ENCODE results near the gene NREP.

NREP gene, protein sequence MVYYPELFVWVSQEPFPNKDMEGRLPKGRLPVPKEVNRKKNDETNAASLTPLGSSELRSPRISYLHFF

DNA sequence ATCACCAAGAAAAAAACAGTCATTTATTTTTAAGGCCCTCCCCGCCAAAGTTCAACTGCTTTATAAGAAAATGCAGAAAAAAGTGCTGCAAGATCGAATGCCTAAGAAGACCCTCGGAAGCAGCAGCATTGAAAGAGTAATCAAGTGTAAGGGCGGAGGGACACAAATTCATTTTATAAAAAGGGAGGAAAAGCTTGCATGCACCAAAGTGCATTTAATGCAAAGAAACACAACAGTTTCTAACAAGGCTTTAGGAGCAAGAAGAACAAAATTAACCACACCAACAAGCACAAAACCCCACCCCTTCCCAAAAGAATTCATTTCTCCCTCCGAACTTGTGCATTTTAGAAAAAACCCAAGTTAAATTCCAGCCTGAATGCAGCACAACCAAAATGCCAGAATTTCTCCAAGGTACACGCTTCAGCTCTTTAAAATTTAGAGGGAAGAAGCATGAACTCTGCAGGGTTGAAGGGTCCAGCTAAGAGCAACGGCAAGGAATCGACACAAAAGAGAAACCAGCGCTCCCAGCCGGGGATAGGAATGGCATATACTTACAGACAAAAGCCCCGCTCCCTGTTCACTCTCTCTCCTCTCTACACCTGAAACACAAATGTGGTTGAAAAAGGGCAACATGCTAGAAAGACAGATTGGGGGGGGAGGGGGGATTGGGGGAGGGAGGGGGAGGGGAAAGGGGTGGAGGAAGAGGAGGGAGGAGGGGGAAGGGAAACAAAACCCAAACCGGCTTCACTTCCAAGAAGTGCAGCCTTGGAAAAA is at the start of gene NREP:
NREP (minus strand) TSS at position 614 of the 774 bp plus-strand sequence. CDS start 1,422 bp downstream, outside the sequence.
- DNase-seq (ENCODE audit: low read depth in 1 of 2, low spot score in 1 of 2) = peak in 1 of 2 donors; percentile 27

DNA sequence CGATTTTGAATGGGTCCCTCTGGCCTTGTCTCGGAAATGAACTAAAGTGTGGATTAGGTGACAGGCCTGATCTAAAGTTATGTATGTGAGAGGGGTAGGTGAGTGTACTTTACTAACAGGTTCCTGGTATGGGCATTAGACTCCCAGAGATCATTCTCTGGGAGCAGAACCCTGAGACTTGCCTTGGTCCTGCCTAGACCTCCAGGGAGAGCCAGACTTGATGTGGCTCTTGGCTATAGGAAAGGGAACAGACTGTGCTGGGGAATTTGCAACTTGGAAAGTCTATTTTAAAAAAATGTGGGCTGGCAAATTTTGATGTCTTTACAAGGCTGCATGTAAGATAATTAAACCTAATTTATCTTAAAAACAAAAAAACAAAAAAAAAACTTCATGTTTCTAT is 49.8 kb upstream of the NREP start:
- no peak for DNase-seq (ENCODE audit: low read depth in 1 of 2, low spot score in 1 of 2)

DNA sequence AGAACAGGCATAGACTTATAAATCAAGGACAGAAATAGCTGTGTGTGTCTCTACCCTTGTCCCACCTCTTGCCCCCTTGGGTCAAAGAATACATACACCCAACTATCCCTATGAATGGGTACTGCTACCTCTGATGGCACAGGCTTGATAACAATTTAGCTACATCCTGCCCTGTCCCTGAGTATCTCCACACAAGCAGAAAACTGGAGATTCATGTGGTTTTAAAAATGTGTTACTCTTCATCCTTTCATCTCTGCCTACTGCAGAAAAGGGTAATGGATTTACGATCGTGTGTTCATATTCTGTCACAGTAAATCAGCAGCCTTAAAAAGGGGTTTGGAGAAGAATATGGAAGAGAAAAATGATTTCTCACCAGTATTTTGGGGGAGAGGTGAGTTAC is 49.2 kb upstream of the NREP start:
- DNase-seq (ENCODE audit: low read depth in 1 of 2, low spot score in 1 of 2) = no peak

DNA sequence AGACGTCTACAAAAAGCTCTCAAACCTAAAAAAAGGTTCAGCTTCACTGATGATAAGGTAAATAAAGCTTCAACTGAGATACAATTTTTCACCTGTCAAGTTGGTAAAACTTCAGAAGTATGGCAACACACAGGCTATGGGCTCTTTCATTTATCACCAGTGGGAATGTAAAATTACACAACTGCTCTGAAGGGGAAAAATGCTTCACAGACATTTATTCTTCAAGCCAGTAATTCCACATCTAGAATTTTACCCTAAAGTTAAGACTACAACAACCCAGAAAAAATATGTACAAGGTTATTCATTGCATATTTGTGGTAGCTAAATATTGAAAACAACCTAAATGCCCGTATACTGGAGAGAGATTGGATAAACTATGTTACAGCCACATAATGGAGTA is 48.1 kb upstream of the NREP start:
- DNase-seq (ENCODE audit: low read depth in 1 of 2, low spot score in 1 of 2) = no peak

DNA sequence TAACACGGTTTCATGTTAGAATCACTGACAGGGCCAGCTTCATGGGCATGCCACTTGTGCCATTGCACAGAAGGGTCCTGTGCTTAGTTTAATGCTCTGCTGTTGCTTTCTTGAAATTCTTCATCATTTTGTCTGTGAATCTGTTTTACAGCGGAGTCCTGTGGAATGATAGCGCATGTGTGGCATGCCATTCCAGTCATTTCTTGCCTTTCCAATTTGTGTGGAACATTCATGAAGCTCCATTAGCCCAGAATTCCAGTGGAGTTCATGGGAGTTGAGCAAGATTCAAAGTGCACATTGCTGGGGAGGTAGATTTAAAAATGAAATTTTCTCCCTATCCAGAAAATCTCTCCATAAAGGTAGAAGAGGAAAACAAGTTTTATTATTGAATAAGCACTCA is 43.4 kb upstream of the NREP start:
- DNase-seq (ENCODE audit: low read depth in 1 of 2, low spot score in 1 of 2) = no peak

DNA sequence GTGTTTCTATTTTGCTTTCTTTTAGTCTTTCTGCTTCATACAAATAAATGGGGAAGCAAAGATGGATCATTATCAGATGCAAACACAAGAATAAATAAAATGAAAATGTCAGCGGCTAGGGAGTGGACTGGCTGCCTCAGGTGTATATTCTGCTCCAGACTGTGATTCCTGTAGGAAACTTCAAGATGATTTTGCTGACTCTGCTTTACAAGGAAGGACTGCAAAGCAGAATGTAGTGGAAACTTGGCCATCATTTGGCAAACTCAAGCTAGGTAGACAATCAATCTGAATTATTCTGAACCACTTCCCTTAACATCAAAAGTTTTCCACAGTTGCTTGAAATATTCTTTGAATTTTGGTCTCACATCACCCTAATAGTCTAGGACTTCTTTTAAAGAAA is 38.1 kb upstream of the NREP start:
- no peak for DNase-seq (ENCODE audit: low read depth in 1 of 2, low spot score in 1 of 2)

DNA sequence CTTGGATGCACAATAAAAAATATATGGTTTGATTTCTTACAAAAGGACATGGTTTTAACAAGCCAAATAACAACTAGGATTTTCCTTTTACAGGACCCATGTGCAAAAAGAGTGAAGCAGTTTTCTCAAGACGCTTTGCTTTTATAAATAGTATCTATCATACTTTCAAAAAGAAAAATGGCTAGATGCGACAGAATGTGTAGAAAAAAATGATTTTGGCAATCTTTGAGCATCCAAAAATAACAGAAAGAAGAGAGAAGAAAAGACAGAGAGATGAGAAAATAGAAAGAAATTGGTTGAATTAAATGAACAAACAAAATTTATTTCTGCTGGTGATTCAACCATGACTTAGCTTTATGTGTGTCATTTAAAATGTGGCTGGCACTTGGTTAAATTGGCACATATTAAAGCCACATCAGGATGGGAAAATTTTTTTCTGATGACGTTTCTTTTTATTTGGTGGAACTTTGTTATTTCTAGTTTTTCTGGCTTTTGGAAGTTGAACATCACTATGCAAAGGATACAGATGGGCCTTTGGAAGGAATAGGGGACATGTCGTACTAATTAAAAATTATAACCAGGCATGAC is 35.6 kb upstream of the NREP start:
- DNase-seq (ENCODE audit: low read depth in 1 of 2, low spot score in 1 of 2) = no peak

DNA sequence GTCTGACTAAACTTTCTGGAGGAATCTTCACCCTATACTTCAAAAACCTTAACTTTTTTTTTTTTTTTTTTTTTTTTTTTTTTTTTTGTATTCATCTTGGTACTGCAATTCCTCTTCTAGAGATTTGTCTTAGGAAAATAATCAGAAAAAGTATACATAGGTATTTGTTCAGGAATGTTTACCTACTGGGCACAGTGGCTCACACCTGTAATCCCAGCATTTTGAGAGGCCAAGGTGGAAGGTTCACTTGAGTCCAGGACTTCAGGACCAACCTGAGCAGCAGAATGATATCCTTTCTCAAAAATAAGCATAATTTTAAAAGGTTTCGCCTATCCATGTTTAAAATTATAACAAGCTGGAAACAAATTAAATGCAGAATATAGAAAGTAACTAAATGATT is 33.3 kb upstream of the NREP start:
- DNase-seq (ENCODE audit: low read depth in 1 of 2, low spot score in 1 of 2) = no peak

DNA sequence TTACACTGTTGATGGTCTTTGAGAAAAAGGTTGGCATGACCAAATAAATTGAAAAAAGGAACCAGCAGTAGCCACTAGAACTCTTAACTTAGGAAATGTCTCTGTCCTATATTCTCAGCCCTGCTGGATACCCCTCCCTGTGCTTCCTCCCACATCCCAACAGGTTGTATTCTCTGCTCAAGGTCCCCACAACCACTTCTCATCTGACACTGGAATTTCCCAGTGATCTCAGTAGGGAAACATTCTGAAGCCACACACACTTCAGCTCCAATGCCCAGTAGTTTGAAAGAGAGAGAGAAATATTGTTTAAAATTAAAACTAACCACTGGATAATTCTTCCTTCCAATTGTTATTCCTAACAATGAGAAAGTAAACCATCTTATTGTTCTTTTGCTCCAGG is 30.0 kb upstream of the NREP start:
- DNase-seq (ENCODE audit: low read depth in 1 of 2, low spot score in 1 of 2) = no peak

DNA sequence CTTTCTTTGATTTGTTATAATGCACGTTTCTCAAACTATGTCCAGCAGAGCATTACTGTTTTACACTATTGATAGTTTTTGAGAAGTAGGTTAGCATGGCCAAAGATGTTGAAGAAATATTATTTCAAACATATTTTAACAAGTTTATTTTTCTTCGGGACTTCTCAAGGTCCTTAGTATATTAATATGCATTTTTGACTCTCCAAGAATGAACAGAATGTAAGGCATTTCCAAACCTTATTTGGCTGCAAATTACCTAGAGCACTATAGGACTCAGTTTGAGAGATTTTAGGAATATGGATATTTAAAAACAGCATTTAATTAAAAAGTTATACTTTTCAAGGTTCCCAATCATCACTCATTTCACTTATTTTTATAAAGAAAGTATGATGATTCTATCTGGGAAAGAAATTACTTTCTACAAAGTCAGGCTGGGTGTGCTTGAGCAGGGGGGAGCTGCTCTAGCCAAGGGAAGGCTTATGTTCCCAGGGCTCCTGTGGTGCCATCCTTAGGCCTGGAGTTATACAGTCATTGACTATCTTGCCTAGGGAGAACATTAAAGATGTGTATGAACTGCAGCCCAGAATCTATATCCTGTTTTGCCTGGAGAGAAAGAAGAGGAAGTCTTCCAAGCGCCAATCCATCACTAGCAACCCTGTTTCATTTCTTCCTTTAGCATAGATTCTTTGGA is 27.6 kb upstream of the NREP start:
- no peak for DNase-seq (ENCODE audit: low read depth in 1 of 2, low spot score in 1 of 2)

DNA sequence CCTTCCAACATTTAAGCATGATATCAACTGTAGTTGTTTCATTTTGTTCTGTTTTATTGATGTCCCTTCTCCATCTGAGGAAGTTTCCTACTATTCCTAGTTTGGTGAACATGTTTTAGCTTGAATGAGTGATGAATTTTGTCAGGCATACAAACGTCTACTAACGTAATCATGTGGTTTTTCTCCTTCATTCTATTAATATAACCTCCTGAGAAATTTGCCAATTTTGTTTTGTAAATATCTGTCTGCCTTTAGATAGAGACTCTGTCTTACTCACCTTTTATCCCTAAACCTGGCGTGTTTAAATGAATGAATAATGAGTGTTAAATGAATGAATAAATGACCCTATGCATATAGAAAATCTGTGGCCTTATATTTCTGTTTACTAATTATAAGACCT is 26.5 kb upstream of the NREP start:
- no peak for DNase-seq (ENCODE audit: low read depth in 1 of 2, low spot score in 1 of 2)

DNA sequence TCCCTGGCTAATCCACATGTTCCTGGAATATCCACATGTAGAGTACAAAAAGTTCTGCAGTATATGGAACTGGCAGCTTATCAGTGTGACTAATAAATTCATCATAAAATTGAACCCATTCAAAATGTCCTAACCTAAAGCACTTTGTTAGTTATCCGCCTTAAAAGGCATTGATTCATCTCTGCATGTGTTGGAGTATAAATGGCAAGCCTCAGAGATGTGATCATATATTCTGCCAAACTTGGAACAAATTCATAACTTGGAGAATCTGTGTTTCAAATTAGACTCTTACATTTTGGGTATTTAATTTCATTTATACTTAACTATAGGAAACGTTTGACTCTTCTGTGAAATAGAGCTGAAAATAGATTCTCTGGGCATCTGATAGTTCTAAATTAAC is 25.2 kb upstream of the NREP start:
- no peak for DNase-seq (ENCODE audit: low read depth in 1 of 2, low spot score in 1 of 2)

DNA sequence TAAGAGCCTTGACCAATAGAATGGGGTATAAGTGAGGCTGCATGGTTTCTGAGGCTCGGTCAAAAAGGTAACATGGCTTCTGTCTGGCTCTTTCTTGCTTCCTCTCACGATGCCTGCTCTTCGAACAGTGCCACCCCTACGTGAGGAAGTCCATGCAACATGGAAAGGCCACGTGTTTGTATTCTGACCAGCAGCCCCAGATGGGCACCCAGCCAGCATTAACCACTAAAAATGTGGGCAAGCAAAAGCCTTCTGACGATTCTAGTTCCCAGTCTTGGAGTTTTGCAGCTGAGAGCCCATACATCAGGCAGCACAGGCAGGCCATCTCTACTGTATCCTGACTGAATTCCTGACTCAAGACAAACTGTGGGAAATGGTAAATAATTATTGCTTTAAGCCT is 24.2 kb upstream of the NREP start:
- DNase-seq (ENCODE audit: low read depth in 1 of 2, low spot score in 1 of 2) = no peak

DNA sequence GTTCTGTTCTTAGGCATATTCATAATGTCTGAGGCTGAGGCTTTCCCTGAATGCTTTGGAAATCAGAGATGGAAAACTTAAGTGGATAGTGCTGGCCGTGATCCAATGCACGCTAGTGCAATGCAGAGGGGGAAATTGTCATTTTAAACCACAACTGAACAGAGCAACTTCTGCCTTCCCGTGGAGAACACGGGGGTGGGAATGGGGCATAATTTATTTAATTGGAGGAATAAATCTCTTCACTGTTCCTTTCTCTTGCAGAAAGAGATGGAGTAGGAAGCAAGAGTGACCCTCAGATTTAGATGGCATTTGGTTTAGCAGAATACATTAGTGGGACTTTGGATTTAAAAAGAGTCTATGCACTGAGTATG is 22.9 kb upstream of the NREP start:
- no peak for DNase-seq (ENCODE audit: low read depth in 1 of 2, low spot score in 1 of 2)

DNA sequence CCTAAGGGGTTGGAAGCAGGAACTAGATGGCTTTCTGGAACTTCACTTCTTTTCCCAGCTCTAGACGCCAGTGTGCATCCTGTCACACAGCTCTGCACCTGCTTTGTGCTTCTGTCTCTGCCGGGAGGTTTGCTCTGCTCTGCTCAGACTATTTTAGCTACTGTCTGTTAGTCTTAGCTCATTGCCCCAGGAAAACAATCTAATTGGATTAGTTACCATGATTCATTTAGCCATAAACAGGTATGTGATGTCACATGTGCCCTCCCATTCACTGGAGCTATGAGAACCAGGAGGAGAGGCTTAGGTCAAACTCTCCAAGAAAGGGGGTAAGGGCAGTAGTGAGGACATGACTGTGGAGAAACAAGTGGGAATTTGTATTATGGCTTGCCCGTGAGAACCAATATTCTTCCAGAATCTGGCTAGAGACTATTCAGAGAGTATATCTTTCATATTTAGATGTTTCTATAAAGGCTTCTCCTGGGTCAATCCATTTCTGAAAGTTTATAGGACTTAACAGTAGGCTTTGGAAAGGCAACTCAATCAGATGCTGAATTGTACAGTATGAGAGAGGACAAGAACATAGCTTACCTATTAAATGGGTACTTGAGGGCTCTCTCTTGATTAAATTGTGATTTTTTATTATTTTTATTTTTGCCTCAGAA is 22.4 kb upstream of the NREP start:
- DNase-seq (ENCODE audit: low read depth in 1 of 2, low spot score in 1 of 2) = no peak

DNA sequence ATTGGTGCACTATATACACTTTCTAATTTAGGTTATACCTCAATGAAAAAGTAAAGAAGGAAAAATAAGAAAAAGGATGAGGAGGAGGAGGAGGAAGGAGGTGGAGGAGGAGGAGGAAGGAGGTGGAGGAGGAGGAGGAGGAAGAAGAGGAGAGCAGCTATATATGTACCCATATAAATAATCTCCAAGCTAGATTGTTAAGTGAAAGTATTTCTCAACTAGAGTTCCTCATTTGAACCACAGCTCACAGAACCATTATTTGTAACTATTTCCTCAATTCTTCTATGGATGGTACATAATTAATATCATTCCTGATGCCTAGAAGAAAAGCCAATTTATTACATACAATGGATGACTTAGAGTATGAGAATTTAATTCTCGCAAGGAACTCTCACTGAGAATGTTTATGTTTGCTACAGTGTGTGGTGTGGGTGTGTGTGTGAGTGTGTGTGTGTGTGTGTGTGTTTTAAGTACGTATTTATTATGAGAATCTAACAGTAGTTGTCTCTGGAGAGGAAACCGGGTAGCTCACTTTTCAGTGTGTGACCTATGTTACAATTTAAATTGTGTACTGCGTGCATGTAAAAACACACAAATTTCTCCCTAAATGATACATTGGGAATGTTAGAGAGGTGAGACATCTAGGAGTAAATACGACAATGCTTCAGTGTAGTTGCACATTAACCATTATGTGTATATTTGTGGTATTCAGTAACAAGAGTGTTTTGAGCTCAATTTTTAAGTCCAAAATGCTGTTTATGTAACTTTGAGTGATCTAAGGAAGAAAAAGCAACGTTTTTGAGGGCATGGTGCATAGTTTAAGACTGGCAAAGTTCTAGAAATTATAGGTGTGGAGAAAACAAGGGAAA is 20.2 kb upstream of the NREP start:
- no peak for DNase-seq (ENCODE audit: low read depth in 1 of 2, low spot score in 1 of 2)

DNA sequence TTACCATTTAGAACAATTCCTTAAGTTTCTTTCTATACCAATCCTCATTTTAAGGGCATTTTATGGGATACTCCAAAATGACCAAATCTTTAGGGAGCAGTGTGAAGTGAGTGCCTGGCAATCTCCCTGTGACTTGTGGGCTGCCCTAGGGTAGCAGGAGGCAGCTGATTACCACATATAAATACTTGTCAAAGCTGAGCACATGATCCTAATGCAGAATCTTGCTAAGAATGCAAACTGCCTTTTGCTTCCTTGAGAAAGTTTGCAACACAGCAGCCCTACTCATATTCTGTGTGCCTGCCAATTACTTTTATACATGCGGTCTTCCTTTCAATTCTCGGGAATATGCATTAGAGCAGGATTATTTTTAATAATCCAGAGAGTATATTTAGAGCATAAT is 18.2 kb upstream of the NREP start:
- no peak for DNase-seq (ENCODE audit: low read depth in 1 of 2, low spot score in 1 of 2)

DNA sequence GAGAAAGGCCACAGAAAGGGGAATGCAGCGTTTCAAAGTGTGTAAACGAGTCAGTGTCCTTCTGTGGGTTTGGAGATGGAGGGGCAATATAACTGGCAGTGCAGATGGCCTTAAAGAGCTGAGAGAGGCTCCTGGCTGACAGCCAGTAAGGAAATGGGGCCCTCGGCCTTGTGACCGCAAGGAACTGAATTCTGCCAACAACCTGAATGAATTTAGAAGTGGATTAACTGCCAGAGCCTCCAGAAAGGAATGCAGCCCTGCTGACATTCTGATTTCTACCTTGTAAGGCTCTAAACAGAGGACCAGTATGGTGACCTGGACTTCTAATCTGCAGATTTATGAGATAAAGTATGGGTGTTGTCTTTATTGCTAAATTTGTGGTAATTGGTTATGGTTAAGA is 17.5 kb upstream of the NREP start:
- DNase-seq (ENCODE audit: low read depth in 1 of 2, low spot score in 1 of 2) = no peak

DNA sequence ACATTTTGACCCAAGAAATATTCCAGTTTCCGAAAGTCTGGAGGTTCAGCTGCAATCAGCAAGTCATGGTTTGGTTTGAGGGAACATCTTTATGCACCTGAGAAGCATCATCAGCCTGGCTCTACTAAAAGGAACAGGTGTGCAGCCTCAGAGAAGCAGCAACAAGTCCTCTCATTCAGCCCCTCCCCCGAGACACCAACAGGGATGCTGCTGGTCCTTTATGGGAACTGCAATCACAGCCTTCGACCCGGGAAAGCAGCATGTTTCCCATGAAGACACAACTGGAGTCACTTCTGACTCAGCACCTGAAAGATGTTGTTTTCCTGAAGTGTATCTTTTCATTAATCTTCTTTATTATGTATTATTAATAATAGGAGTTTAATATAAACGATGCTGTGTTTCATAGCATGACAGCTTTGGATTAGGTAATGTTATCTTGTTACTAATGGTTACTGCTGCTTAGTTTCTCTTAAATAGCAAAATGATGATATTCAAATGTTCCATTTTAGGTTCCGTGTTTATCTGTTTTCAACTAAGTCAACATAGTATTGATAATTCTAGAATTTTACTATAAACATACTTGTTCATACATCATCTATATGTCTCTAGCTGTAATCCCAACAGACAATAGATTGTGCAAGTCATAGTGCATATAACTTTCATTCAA is 15.6 kb upstream of the NREP start:
- DNase-seq (ENCODE audit: low read depth in 1 of 2, low spot score in 1 of 2) = no peak

DNA sequence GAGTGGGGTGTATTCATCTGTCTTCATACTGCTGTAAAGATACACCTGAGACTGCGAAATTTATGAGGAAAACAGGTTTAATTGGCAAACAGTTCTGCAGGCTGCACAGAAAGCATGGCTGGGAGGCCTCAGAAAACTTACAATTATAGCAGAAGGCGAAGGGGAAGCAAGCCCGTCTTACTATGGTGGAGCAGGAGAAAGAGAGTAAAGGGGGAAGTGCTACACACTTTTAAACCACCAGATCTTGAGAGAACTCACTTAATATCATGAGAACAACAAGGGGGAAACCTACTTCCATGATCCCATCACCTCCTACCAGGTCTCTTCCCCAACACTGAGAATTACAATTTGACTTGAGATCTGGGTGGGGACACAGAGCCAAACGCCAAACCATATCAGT is 12.5 kb upstream of the NREP start:
- no peak for DNase-seq (ENCODE audit: low read depth in 1 of 2, low spot score in 1 of 2)
